ENCODE measurements around the gene TSHB. TPM values are rescaled to one million over a fixed set of nuclear protein-coding genes. Genes with fewer than 3 reads are reported as not detected.

Gene TSHB
- total RNA-seq, 1 experiment from 2014 or later = not detected

DNA sequence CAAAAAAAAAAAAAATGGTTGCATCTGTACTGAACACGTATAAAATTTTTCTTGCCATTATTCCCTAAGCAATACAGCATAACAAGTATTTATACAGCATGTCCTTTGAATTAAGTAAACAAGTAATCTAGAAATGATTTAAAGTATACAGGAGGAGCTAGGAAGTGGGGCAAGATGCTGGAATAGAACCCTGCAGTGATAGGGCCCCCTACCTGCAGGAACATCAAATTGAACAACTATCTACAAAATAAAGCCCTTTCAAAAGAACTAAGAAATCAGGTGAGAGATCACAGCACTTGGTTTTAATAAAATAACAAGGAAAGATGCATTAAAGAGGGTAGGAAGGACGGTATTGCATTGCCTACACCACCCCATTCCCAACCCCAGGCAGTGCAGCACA lies 10.9 kb downstream of the TSHB start:
- intact Hi-C loops (cut with micrococcal nuclease; ENCODE audit: unreplicated experiment) = no loop called here
- Histone ChIP-seq H3K27me3 (ENCODE audit: control insufficient read depth, insufficient read depth, low read length) (no peaks in the 10 kb centered on the region; the same call in 1 of the 2 replicates), H3K9me3 (ENCODE audit: control insufficient read depth, insufficient read depth, low read depth, low read length) (no peaks in the 10 kb centered on the region), H3K4me1 (ENCODE audit: control insufficient read depth, insufficient read depth, low read length) (no peaks in the 10 kb centered on the region), H3K27ac (ENCODE audit: low read length) (no peak overlapping the region), H3K36me3 (ENCODE audit: control insufficient read depth, insufficient read depth, low read length) (no peaks in the 10 kb centered on the region), H3K4me3 (ENCODE audit: low read depth in 2 of 2, low read length in 2 of 2) (no peak overlapping the region)
- TF ChIP-seq, protein P1, sequence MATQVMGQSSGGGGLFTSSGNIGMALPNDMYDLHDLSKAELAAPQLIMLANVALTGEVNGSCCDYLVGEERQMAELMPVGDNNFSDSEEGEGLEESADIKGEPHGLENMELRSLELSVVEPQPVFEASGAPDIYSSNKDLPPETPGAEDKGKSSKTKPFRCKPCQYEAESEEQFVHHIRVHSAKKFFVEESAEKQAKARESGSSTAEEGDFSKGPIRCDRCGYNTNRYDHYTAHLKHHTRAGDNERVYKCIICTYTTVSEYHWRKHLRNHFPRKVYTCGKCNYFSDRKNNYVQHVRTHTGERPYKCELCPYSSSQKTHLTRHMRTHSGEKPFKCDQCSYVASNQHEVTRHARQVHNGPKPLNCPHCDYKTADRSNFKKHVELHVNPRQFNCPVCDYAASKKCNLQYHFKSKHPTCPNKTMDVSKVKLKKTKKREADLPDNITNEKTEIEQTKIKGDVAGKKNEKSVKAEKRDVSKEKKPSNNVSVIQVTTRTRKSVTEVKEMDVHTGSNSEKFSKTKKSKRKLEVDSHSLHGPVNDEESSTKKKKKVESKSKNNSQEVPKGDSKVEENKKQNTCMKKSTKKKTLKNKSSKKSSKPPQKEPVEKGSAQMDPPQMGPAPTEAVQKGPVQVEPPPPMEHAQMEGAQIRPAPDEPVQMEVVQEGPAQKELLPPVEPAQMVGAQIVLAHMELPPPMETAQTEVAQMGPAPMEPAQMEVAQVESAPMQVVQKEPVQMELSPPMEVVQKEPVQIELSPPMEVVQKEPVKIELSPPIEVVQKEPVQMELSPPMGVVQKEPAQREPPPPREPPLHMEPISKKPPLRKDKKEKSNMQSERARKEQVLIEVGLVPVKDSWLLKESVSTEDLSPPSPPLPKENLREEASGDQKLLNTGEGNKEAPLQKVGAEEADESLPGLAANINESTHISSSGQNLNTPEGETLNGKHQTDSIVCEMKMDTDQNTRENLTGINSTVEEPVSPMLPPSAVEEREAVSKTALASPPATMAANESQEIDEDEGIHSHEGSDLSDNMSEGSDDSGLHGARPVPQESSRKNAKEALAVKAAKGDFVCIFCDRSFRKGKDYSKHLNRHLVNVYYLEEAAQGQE (IDR thresholded peaks at IDR 0.05; ENCODE audit: insufficient read depth in 1 of 2, low read depth in 2 of 2, low read length in 1 of 2) = no peak
- TF ChIP-seq TCF7L2 (IDR thresholded peaks at IDR 0.05; ENCODE audit: low read depth, low read length) = no peak
- no peak for TF ChIP-seq POLR2AphosphoS5 (IDR thresholded peaks at IDR 0.05; ENCODE audit: low read depth, low read length)
- TF ChIP-seq, protein P2, sequence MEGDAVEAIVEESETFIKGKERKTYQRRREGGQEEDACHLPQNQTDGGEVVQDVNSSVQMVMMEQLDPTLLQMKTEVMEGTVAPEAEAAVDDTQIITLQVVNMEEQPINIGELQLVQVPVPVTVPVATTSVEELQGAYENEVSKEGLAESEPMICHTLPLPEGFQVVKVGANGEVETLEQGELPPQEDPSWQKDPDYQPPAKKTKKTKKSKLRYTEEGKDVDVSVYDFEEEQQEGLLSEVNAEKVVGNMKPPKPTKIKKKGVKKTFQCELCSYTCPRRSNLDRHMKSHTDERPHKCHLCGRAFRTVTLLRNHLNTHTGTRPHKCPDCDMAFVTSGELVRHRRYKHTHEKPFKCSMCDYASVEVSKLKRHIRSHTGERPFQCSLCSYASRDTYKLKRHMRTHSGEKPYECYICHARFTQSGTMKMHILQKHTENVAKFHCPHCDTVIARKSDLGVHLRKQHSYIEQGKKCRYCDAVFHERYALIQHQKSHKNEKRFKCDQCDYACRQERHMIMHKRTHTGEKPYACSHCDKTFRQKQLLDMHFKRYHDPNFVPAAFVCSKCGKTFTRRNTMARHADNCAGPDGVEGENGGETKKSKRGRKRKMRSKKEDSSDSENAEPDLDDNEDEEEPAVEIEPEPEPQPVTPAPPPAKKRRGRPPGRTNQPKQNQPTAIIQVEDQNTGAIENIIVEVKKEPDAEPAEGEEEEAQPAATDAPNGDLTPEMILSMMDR (IDR thresholded peaks at IDR 0.05) = peak; percentile 7; the same call in 1 of the 2 replicates
- no peak for TF ChIP-seq SIN3A (IDR thresholded peaks at IDR 0.05; ENCODE audit: borderline replicate concordance, insufficient read depth, low read depth, low read length)
- ATAC-seq (no peak), DNase-seq (ENCODE audit: low read depth, low spot score) (no peak)
- CTCF ChIA-PET = no interaction called here
- in situ Hi-C loops (cut with HindIII; ENCODE audit: low pct_unique_long_range_greater_than_20kb, low sequenced_read_pairs) = no loop called here
- BruUV-seq (replicated peaks) = no TSS peak
- POLR2A ChIA-PET = no interaction called here

DNA sequence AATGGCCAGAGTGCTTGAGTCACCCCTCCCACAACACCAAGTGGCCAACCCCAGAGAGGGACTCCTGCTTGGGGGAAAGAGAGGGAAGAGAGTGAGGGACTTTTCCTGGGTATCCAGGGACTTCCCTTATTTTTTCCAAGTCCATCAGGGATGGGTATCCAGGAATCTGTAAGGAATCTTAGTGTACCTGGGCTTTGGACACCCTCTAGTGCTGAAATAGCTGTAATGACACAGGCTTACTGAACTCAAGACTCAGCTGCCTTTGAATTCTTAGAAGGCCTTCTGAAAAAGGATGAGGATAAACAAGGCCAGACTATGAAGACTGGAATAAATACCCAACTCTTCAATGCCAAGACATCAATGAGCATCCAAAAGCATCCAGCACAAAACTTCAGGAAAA lies 12.0 kb downstream of the TSHB start:
- POLR2A ChIA-PET = no interaction called here
- intact Hi-C loops (cut with micrococcal nuclease; ENCODE audit: unreplicated experiment) = no loop called here
- Histone ChIP-seq H3K36me3 (ENCODE audit: control insufficient read depth, insufficient read depth, low read length) (no peaks in the 10 kb centered on the region), H3K9me3 (ENCODE audit: control insufficient read depth, insufficient read depth, low read depth, low read length) (no peaks in the 10 kb centered on the region), H3K27me3 (ENCODE audit: control insufficient read depth, insufficient read depth, low read length) (no peaks in the 10 kb centered on the region; the same call in 1 of the 2 replicates), H3K27ac (ENCODE audit: low read length) (no peak overlapping the region), H3K4me3 (ENCODE audit: low read depth in 2 of 2, low read length in 2 of 2) (no peak overlapping the region), H3K4me1 (ENCODE audit: control insufficient read depth, insufficient read depth, low read length) (no peaks in the 10 kb centered on the region)
- in situ Hi-C loops (cut with HindIII; ENCODE audit: low pct_unique_long_range_greater_than_20kb, low sequenced_read_pairs) = no loop called here
- no peak for ATAC-seq
- no peak for DNase-seq (ENCODE audit: low read depth, low spot score)
- BruUV-seq (replicated peaks) = no TSS peak
- CTCF ChIA-PET = no interaction called here
- TF ChIP-seq, protein P2 (IDR thresholded peaks at IDR 0.05) = peak; percentile 44; the same call in 1 of the 2 replicates
- TF ChIP-seq, protein P1 (IDR thresholded peaks at IDR 0.05; ENCODE audit: insufficient read depth in 1 of 2, low read depth in 2 of 2, low read length in 1 of 2) = no peak
- TF ChIP-seq SIN3A (IDR thresholded peaks at IDR 0.05; ENCODE audit: borderline replicate concordance, insufficient read depth, low read depth, low read length) = no peak
- no peak for TF ChIP-seq TCF7L2 (IDR thresholded peaks at IDR 0.05; ENCODE audit: low read depth, low read length)
- TF ChIP-seq POLR2AphosphoS5 (IDR thresholded peaks at IDR 0.05; ENCODE audit: low read depth, low read length) = no peak
